GM12878 (cell line): ENCODE measurements around the gene PADI4.

ENCODE experiments used
- ATF3 ChIP-seq: IDR thresholded peaks from 2 replicates; pipeline ENCODE4 v1.6.1; 2011; ENCODE audit warnings: low read depth, mild to moderate bottlenecking, low read length, moderate library complexity, borderline replicate concordance; ENCODE audit errors: extremely low read depth
- BMI1 ChIP-seq: fragments of 450-650 bp; IDR thresholded peaks from 2 replicates; pipeline ENCODE4 v1.6.1; 2016; ENCODE audit warnings: mild to moderate bottlenecking, moderate library complexity, borderline replicate concordance
- CTCF ChIP-seq, 3 experiments: IDR thresholded peaks in 2 of 3; conservative IDR thresholded peaks in 1 of 3; 2 replicates each; pipeline ENCODE4 v1.5.1; 2011; ENCODE audit warnings: low read depth in 3 of 3, low read length in 3 of 3, mild to moderate bottlenecking in 3 of 3, control low read depth in 2 of 3, moderate library complexity in 2 of 3, inconsistent platforms in 1 of 3, mixed read lengths in 1 of 3; ENCODE audit not compliant: control insufficient read depth in 2 of 3, insufficient read depth in 1 of 3; ENCODE audit errors: extremely low read depth in 1 of 3

DNA sequence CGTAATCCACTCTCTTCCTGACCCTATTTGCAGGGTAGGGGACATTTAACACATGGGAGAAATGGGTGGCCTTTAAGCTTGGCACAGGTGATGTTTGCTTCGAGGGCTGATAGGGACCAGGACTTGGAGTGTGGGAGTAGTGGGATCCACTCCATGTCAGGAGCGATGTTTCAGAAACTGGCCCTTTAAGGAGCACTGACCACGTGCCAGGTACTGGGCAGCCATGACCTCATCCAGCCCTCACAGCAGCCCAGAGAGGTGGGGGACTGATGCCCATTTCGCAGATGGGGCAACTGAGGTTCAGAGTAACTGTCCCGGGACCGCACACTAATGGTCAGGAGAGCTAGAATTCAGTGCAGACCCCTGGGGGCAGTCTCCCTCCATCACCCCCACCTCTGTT lies 47.7 kb upstream of the PADI4 start:
- TF ChIP-seq BMI1 (no peak), CTCF (IDR thresholded peaks at IDR 0.05 in 2 of 3, conservative IDR thresholded peaks at IDR 0.05 in 1 of 3; ENCODE audit: control insufficient read depth in 2 of 3, extremely low read depth in 1 of 3, insufficient read depth in 1 of 3, low read depth in 3 of 3, low read length in 3 of 3) (no peak), ATF3 (no peak)
